Colonic mucosa (tissue), 4 donors: ENCODE data around the gene MUC3A. TPM values are rescaled to one million over a fixed set of nuclear protein-coding genes. Genes with fewer than 3 reads are reported as not detected.

Experiments
- DNase-seq: peaks from one replicate; pipeline ENCODE4 v3.0.0-alpha.2; 2020
- H3K27ac ChIP-seq: fragments of 200-600 bp; one replicate; pipeline ENCODE4 v1.8.0; 2021
- H3K27me3 ChIP-seq: fragments of 200-600 bp; one replicate; pipeline ENCODE4 v1.8.0; 2021
- H3K36me3 ChIP-seq: fragments of 200-600 bp; one replicate; pipeline ENCODE4 v1.8.0; 2021
- H3K4me1 ChIP-seq: fragments of 200-600 bp; one replicate; pipeline ENCODE4 v1.8.0; 2021; ENCODE audit warnings: mild to moderate bottlenecking
- H3K4me3 ChIP-seq: fragments of 200-600 bp; one replicate; pipeline ENCODE4 v1.8.0; 2021
- H3K9ac ChIP-seq, 2 donors: one replicate each; pipeline ENCODE4 v1.7.0; 2013; ENCODE audit warnings: control low read depth in 2 of 2, low read depth in 2 of 2, low read length in 2 of 2
- H3K9me3 ChIP-seq: fragments of 200-600 bp; one replicate; pipeline ENCODE4 v1.8.0; 2021
- CTCF ChIP-seq: fragments of 200-600 bp; IDR thresholded peaks from one replicate; pipeline ENCODE4 v1.8.0; 2022; ENCODE audit warnings: antibody characterized with exemption, mild to moderate bottlenecking
- intact Hi-C: fragments of 100-400 bp; cut with DNase I; formaldehyde crosslinking; loops from one replicate; pipeline ENCODE4 v1.14.1; 2022
- total RNA-seq, 2 donors: library from RNA; stranded (reverse); fragmentation: NEBNext Ultra II Directional in 1 of 2; extraction: Animal tissue kit (Norgen Biotek cat#: 25700) in 1 of 2; gene quantifications; one replicate each; pipeline ENCODE4 v1.2.1, GENCODE V29; 2021
- donor health status: healthy.
- donor health status: DM: no; HTN: no; CAD: no.
- donor health status: DM: no; HTN: no; CAD: no.

MUC3A gene
- total RNA-seq, 2 donors from 2014 or later, result 137 to 149 TPM

GRCh38 chr7:100962537-100962936 is 13.2 kb downstream of the MUC3A start:
- TF ChIP-seq CTCF, result no peak
- no peak overlapping the region for H3K9ac ChIP-seq
- H3K4me3 ChIP-seq, result no peak overlapping the region
- H3K27me3 ChIP-seq, result peaks cover 21% of the 10 kb centered on the region
- H3K9me3 ChIP-seq, result no peaks in the 10 kb centered on the region
- no peak overlapping the region for H3K27ac ChIP-seq
- intact Hi-C loops, result no loop called here
- H3K36me3 ChIP-seq, result no peaks in the 10 kb centered on the region
- DNase-seq, result no peak
- H3K4me1 ChIP-seq, result no peaks in the 10 kb centered on the region

DNA sequence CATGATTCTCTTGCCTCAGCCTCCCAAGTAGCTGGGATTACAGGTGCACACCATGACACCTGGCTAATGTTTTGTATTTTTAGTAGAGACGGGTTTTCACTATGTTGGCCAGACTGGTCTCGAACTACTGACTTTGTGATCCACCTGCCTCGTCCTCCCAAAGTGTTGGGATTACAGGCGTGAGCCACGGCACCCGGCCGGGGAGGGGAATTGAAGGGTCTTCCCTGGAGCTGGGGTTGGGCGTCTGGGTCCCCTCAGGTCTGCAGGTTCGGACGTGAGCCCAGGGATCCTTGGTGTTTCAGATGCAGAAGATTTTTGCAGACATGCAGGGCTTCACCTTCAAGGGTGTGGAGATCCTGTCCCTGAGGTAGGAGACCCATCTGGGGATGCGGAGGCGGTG is 14.1 kb downstream of the MUC3A start:
- Histone ChIP-seq H3K27me3 (peaks cover 21% of the 10 kb centered on the region), H3K9ac (no peak overlapping the region), H3K9me3 (no peaks in the 10 kb centered on the region), H3K36me3 (no peaks in the 10 kb centered on the region), H3K4me1 (no peaks in the 10 kb centered on the region), H3K4me3 (no peak overlapping the region), H3K27ac (no peak overlapping the region)
- intact Hi-C loops, result no loop called here
- TF ChIP-seq CTCF, result no peak
- DNase-seq, result no peak

DNA sequence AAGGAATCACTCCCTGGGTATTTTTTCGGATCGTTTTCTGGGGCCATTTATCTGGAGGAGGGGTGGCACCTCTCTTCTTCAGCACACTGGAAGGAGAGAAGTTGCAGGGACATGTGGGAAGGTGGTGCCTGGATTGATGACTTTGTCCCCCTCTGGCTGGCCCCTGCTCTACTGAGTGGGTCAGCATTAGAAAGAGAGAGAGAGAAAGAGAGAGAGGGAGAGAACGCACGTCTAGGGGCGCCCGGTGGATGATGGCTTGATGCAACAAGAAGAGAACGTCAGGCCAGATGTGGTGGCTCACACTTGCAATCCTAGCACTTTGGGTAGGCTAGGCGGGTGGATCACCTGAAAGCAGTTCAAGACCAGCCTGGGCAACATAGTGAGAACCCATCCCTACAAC is 14.5 kb downstream of the MUC3A start:
- H3K27me3 ChIP-seq, result peaks cover 21% of the 10 kb centered on the region
- TF ChIP-seq CTCF, result no peak
- no peak for DNase-seq

DNA sequence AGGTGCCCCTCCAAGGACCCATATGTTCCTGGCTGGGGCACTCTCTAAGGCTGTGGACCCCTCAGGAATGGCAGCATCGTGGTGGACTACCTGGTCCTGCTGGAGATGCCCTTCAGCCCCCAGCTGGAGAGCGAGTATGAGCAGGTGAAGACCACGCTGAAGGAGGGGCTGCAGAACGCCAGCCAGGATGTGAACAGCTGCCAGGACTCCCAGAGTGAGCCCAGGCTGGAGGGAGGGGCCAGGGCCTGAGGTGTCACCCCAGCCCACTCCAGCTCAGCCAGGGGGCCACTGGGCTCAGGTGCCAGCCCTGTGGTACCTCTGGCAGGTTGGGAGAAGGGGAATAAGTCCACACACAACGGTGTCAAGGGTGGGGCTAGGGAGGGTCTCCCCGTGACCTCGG is 15.3 kb downstream of the MUC3A start:
- no peak for TF ChIP-seq CTCF
- intact Hi-C loops, result loop anchor here (2.0 to 5.0 kb wide), 2 partner anchors 62 to 94 kb away; no protein-coding TSS in a partner anchor
- Histone ChIP-seq H3K27ac (no peak overlapping the region), H3K4me1 (no peaks in the 10 kb centered on the region), H3K4me3 (no peak overlapping the region), H3K36me3 (no peaks in the 10 kb centered on the region), H3K27me3 (peaks cover 21% of the 10 kb centered on the region), H3K9ac (no peak overlapping the region), H3K9me3 (no peaks in the 10 kb centered on the region)
- DNase-seq, result no peak

More for the DNA sequence above, 14.5 kb downstream of the MUC3A start:
- Histone ChIP-seq H3K9ac (no peak overlapping the region), H3K9me3 (no peaks in the 10 kb centered on the region), H3K4me1 (no peaks in the 10 kb centered on the region), H3K36me3 (no peaks in the 10 kb centered on the region), H3K4me3 (no peak overlapping the region), H3K27ac (no peak overlapping the region)
- intact Hi-C loops, result loop anchor here (2.0 kb wide), 1 partner anchor 95 kb away; no protein-coding TSS in a partner anchor

GRCh38 chr7:100965045-100965722 is 15.8 kb downstream of the MUC3A start:
- peak overlapping the region; percentile 58 for H3K4me3 ChIP-seq

More at GRCh38 chr7:100965045-100965722, 15.8 kb downstream of the MUC3A start:
- H3K36me3 ChIP-seq, result no peaks in the 10 kb centered on the region
- no peaks in the 10 kb centered on the region for H3K4me1 ChIP-seq
- H3K9ac ChIP-seq, result peak overlapping the region; percentile 44 to 95
- intact Hi-C loops, result loop anchor here (2.0 to 5.0 kb wide), 2 partner anchors 63 to 94 kb away; no protein-coding TSS in a partner anchor
- no peak for DNase-seq
- H3K9me3 ChIP-seq, result no peaks in the 10 kb centered on the region
- H3K27ac ChIP-seq, result peak overlapping the region; percentile 89
- no peak for TF ChIP-seq CTCF
- peaks cover 21% of the 10 kb centered on the region for H3K27me3 ChIP-seq
